Thoracic aorta (tissue), 2 donors: ENCODE data around the gene ARHGAP18. TPM values are rescaled to one million over a fixed set of nuclear protein-coding genes. Genes with fewer than 3 reads are reported as not detected.

Experiments
- ATAC-seq: fragments of 150-250 bp; one replicate; pipeline ENCODE4 v1.8.0; 2017; ENCODE audit warnings: low read depth; ENCODE audit not compliant: insufficient number of reproducible peaks, low FRiP score
- DNase-seq: peaks from one replicate; pipeline ENCODE4 v3.0.0-alpha.2; 2020; ENCODE audit warnings: low spot score
- H3K27ac ChIP-seq, 2 donors: fragments of 200-600 bp; sonication (generic); 1 replicate in 1 of 2; 2 replicates in 1 of 2; pipeline ENCODE4 v1.5.1; 2016; ENCODE audit warnings: mild to moderate bottlenecking in 2 of 2, moderate library complexity in 2 of 2
- H3K27me3 ChIP-seq: fragments of 200-600 bp; sonication (generic); replicated peaks from 2 replicates; pipeline ENCODE4 v1.6.0; 2016; ENCODE audit warnings: mild to moderate bottlenecking; ENCODE audit not compliant: insufficient read depth
- H3K36me3 ChIP-seq: fragments of 200-600 bp; sonication (generic); one replicate; pipeline ENCODE4 v1.5.1; 2016
- H3K4me1 ChIP-seq, 2 donors: fragments of 200-600 bp; sonication (generic); 1 replicate in 1 of 2; 2 replicates in 1 of 2; pipeline versions ENCODE4 v1.5.1 to v1.6.0; 2016; ENCODE audit warnings: low read depth in 2 of 2, mild to moderate bottlenecking in 1 of 2; ENCODE audit not compliant: control insufficient read depth in 1 of 2
- H3K4me3 ChIP-seq: fragments of 200-600 bp; sonication (generic); 2 replicates; pipeline ENCODE4 v1.5.1; 2016; ENCODE audit warnings: mild to moderate bottlenecking
- H3K9me3 ChIP-seq: fragments of 200-600 bp; sonication (generic); 2 replicates; pipeline ENCODE4 v1.5.1; 2016
- total RNA-seq, 2 donors: library from RNA; depleted of rRNA; stranded (reverse); fragments of >200 nt; gene quantifications; one replicate each; pipeline versions ENCODE4 v1.1.0 to v1.2.3, GENCODE V29; 2016
- TF ChIP-seq, protein P1 (sequence below): fragments of 200-600 bp; sonication (generic); IDR thresholded peaks from one replicate; pipeline ENCODE4 v1.5.1; 2019; ENCODE audit warnings: antibody characterized with exemption

ARHGAP18 gene
- total RNA-seq, 2 donors from 2014 or later, result 24.8 to 37.0 TPM

DNA sequence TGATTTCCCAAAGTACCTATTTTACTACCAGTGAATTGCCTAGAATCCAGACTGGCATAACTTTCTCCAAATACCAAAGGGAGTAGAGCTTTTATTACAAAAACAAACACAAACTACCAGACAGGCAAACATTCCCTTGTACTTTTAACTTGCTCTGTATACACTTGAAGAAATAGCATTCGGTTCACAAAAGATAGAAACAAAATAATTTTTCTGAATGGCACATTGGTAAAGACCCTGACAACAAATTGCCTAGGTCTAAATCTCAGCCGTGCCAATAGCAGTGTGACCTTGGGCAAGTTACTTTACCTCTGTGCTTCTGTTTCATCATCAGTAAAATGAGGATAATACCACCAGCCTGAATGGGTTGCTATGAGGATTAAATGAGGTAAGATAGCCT lies 15.9 kb downstream of the ARHGAP18 start:
- TF ChIP-seq, protein P1, sequence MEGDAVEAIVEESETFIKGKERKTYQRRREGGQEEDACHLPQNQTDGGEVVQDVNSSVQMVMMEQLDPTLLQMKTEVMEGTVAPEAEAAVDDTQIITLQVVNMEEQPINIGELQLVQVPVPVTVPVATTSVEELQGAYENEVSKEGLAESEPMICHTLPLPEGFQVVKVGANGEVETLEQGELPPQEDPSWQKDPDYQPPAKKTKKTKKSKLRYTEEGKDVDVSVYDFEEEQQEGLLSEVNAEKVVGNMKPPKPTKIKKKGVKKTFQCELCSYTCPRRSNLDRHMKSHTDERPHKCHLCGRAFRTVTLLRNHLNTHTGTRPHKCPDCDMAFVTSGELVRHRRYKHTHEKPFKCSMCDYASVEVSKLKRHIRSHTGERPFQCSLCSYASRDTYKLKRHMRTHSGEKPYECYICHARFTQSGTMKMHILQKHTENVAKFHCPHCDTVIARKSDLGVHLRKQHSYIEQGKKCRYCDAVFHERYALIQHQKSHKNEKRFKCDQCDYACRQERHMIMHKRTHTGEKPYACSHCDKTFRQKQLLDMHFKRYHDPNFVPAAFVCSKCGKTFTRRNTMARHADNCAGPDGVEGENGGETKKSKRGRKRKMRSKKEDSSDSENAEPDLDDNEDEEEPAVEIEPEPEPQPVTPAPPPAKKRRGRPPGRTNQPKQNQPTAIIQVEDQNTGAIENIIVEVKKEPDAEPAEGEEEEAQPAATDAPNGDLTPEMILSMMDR, result no peak
- Histone ChIP-seq H3K36me3 (no peaks in the 10 kb centered on the region), H3K27ac (no peak overlapping the region), H3K4me3 (no peak overlapping the region), H3K27me3 (no peaks in the 10 kb centered on the region), H3K9me3 (no peaks in the 10 kb centered on the region), H3K4me1 (peaks cover 14 to 22% of the 10 kb centered on the region in 2 donors)
- no peak for DNase-seq
- ATAC-seq, result no peak

DNA sequence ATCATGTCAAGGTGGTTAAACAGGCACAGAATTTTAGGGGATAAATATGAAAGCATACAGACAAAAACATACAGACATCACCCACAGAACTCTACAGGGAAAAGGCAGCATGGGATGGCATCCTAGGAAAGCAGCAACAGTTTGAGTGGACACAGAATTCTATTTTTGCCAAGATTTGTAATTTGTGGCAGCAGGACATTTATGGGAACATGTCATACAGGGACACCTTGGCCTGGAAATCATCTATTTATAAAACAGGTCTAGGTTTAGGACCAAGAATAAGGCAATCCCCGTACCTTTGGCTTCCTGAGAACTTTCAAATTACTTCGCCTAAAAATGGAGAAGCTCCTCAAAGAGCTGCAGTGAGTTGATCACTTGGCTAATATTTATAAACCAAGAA lies 17.5 kb downstream of the ARHGAP18 start:
- no peaks in the 10 kb centered on the region for H3K27me3 ChIP-seq
- TF ChIP-seq, protein P1, result no peak
- peak overlapping the region in 1 of 2 donors; percentile 28 for H3K27ac ChIP-seq

DNA sequence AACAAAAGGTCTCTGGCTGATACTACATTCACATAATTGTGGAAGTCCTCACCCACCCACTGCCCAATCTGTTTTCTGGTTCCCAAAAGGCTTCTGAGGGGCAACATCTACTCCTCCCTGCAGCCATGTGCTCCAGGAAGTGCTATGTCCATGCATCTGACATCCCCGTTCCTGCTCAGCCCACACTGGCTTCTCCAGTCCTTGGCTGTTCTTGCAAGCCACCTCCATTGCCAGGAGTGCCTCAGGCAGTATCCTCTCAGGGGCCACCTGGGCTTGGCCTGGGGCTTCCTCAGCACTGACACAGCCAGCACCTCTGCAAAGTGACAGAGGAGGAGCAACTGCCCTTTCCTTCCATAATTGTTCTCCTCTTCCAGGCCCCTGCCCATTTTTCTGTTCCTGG lies 18.3 kb downstream of the ARHGAP18 start:
- no peaks in the 10 kb centered on the region for H3K9me3 ChIP-seq
- ATAC-seq (no peak), DNase-seq (no peak)
- no peak overlapping the region for H3K4me3 ChIP-seq
- peaks cover 15 to 24% of the 10 kb centered on the region in 2 donors for H3K4me1 ChIP-seq
- peak overlapping the region in 1 of 2 donors; percentile 28 for H3K27ac ChIP-seq
- TF ChIP-seq, protein P1, result no peak
- no peaks in the 10 kb centered on the region for H3K36me3 ChIP-seq
- no peaks in the 10 kb centered on the region for H3K27me3 ChIP-seq

More for the DNA sequence above, 17.5 kb downstream of the ARHGAP18 start:
- no peak for DNase-seq
- no peak overlapping the region for H3K4me3 ChIP-seq
- H3K4me1 ChIP-seq, result peaks cover 15 to 24% of the 10 kb centered on the region in 2 donors
- H3K9me3 ChIP-seq, result no peaks in the 10 kb centered on the region
- no peaks in the 10 kb centered on the region for H3K36me3 ChIP-seq
- no peak for ATAC-seq

DNA sequence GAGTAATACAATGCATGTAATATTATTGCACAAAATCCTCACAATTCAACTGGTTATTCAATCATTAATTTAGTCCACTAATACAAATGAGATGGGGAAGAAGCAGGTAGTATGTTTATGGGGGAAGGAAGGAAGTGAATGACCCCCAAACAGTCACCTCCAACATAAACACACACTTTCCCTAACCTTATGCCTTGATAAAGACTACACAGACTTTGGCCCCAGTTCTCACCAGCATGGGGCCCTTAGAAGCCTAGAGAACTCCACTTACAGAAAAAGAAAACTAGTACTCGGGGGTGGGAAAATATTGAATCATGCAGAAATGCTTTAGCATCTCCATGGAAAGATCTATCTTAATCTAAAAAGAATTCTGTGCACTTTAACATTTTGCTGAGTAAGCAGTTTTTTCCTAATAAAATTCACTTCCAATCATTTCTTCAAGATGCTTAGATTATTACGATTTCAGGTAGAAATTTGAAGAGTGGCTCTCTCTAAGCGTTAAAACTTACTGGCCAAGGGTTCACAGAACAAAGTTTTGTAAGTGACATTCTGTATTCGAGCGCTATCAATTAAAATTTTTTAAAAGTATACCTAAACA lies 18.8 kb downstream of the ARHGAP18 start:
- no peak overlapping the region for H3K4me3 ChIP-seq
- no peaks in the 10 kb centered on the region for H3K27me3 ChIP-seq
- H3K4me1 ChIP-seq, result peaks cover 15 to 24% of the 10 kb centered on the region in 2 donors
- H3K9me3 ChIP-seq, result no peaks in the 10 kb centered on the region
- DNase-seq, result no peak
- TF ChIP-seq, protein P1, result no peak
- no peak for ATAC-seq
- H3K27ac ChIP-seq, result no peak overlapping the region
- H3K36me3 ChIP-seq, result no peaks in the 10 kb centered on the region

DNA sequence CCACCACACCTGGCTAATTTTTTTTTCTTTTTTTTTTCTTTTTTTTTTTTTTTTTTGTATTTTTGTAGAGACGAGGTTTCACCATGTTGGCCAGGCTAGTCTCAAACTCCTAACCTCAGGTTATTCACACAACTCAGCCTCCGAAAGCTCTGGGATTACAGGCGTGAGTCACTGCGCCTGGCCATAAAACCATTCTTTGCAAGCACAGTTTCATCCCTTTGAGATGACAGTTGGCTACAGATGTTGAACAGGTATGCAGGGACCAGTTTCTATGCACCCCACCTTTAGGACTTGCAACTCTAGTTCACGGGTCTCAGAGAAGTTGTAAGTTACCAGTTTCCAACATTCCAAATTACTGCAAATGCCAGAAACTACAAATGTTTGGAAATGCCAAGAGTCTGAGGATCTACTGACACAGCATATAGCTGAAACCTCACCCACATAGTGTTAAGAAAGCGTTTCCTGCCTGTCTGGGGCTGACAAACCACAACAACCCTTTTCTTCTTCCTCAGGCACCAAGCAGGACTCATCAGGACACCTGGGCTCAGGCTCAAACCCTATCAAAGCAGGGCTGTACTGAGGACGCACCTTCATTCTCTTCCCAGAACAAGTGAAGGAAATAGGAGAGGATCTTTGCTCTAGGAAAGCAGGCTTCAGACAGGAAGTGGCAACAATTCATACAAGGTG lies 22.9 kb downstream of the ARHGAP18 start:
- DNase-seq (no peak), ATAC-seq (no peak)
- TF ChIP-seq, protein P1, result no peak
- no peaks in the 10 kb centered on the region for H3K36me3 ChIP-seq
- no peak overlapping the region for H3K4me3 ChIP-seq
- H3K27me3 ChIP-seq, result no peaks in the 10 kb centered on the region
- no peaks in the 10 kb centered on the region for H3K9me3 ChIP-seq
- no peak overlapping the region for H3K27ac ChIP-seq
- H3K4me1 ChIP-seq, result peaks cover 26 to 38% of the 10 kb centered on the region in 2 donors
